Glutamatergic neuron (in vitro differentiated cells): ENCODE measurements around the gene IER2. TPM values are rescaled to one million over a fixed set of nuclear protein-coding genes. Genes with fewer than 3 reads are reported as not detected.

Source experiments
- total RNA-seq: library from RNA; stranded (reverse); fragmentation: NEBNext Ultra II Directional; extraction: Animal tissue kit (Norgen Biotek cat#: 25700); gene quantifications from one replicate; pipeline ENCODE4 v1.2.1, GENCODE V29; 2021; ENCODE audit not compliant: unreplicated experiment

IER2 gene
- total RNA-seq, 1 donor from 2014 or later = 109 TPM

Other genes starting within 250 kb of the IER2 start
- 0.59 TPM for gene SYCE2, start 231.1 kb upstream of the IER2 start, total RNA-seq
- 71.6 TPM for gene FARSA, start 216.7 kb upstream of the IER2 start, total RNA-seq
- 543 TPM for gene CALR, start 211.8 kb upstream of the IER2 start, total RNA-seq
- gene RAD23A, start 204.5 kb upstream of the IER2 start, total RNA-seq = 62.1 TPM
- gene GADD45GIP1, start 193.2 kb upstream of the IER2 start, total RNA-seq = 28.8 TPM
- gene DAND5, start 180.8 kb upstream of the IER2 start, total RNA-seq = 0.44 TPM
- 2.4 TPM for gene NFIX, start 154.9 kb upstream of the IER2 start, total RNA-seq
- gene LYL1, start 47.6 kb upstream of the IER2 start, total RNA-seq = 1.3 TPM
- gene TRMT1, start 33.7 kb upstream of the IER2 start, total RNA-seq = 29.2 TPM
- gene NACC1, start 32.1 kb upstream of the IER2 start, total RNA-seq = 68.6 TPM
- gene STX10, start within 50 bp of the IER2 start, total RNA-seq = 17.2 TPM